Liver (tissue), 9 donors: ENCODE data around the gene UVSSA. TPM values are rescaled to one million over a fixed set of nuclear protein-coding genes. Genes with fewer than 3 reads are reported as not detected.
A peak's percentile ranks its signal among the peaks of the same experiment; 100 is the strongest.

Experiments
- DNase-seq: peaks from one replicate; pipeline ENCODE4 v3.0.0-alpha.2; 2017; ENCODE audit warnings: low spot score
- H3K27ac ChIP-seq, 2 donors: one replicate each; pipeline ENCODE4 v1.7.0; 2013; ENCODE audit warnings: inconsistent platforms in 2 of 2, low read length in 2 of 2, control low read depth in 1 of 2, low read depth in 1 of 2, mild to moderate bottlenecking in 1 of 2
- H3K27me3 ChIP-seq, 4 donors: one replicate each; pipeline versions ENCODE4 v1.6.1 to v1.7.0; 2013; ENCODE audit warnings: low read length in 3 of 4, inconsistent platforms in 1 of 4, mild to moderate bottlenecking in 1 of 4, moderate library complexity in 1 of 4; ENCODE audit not compliant: control insufficient read depth in 4 of 4, insufficient read depth in 4 of 4
- H3K36me3 ChIP-seq, 4 donors: one replicate each; pipeline versions ENCODE4 v1.6.1 to v1.7.0; 2013; ENCODE audit warnings: low read length in 3 of 4, mild to moderate bottlenecking in 3 of 4, low read depth in 1 of 4, moderate library complexity in 1 of 4; ENCODE audit not compliant: control insufficient read depth in 4 of 4, insufficient read depth in 3 of 4
- H3K4me1 ChIP-seq, 4 donors: one replicate each; pipeline versions ENCODE4 v1.6.1 to v1.7.0; 2013; ENCODE audit warnings: low read length in 3 of 4, mild to moderate bottlenecking in 3 of 4, moderate library complexity in 1 of 4; ENCODE audit not compliant: control insufficient read depth in 4 of 4, insufficient read depth in 4 of 4
- H3K4me3 ChIP-seq, 3 donors: one replicate each; pipeline versions ENCODE4 v1.6.1 to v1.7.0; 2013; ENCODE audit warnings: low read length in 3 of 3, control low read depth in 1 of 3, low read depth in 1 of 3, mild to moderate bottlenecking in 1 of 3
- H3K9ac ChIP-seq, 2 donors: one replicate each; pipeline ENCODE4 v1.7.0; 2013; ENCODE audit warnings: low read length in 2 of 2, mild to moderate bottlenecking in 2 of 2, moderate library complexity in 2 of 2, control low read depth in 1 of 2, low read depth in 1 of 2
- H3K9me3 ChIP-seq, 4 donors: one replicate each; pipeline versions ENCODE4 v1.6.1 to v1.7.0; 2013; ENCODE audit warnings: low read length in 3 of 4; ENCODE audit not compliant: control insufficient read depth in 4 of 4
- EGR1 ChIP-seq, 2 donors: IDR thresholded peaks; 2 replicates each; pipeline ENCODE4 v1.6.1; 2016 to 2018; ENCODE audit warnings: antibody characterized with exemption in 2 of 2, low read depth in 2 of 2
- FOXA1 ChIP-seq: IDR thresholded peaks from 2 replicates; pipeline ENCODE4 v1.6.1; 2016; ENCODE audit warnings: antibody characterized with exemption
- FOXA2 ChIP-seq: IDR thresholded peaks from 2 replicates; pipeline ENCODE4 v1.6.1; 2016; ENCODE audit warnings: antibody characterized with exemption
- GABPA ChIP-seq, 2 donors: IDR thresholded peaks in 1 of 2; conservative IDR thresholded peaks in 1 of 2; 2 replicates each; pipeline ENCODE4 v1.6.1; 2016; ENCODE audit warnings: antibody characterized with exemption in 2 of 2, mild to moderate bottlenecking in 1 of 2, moderate library complexity in 1 of 2
- HNF4A ChIP-seq, 2 donors: conservative IDR thresholded peaks; 2 replicates each; pipeline ENCODE4 v1.6.1; 2016; ENCODE audit warnings: antibody characterized with exemption in 2 of 2, mild to moderate bottlenecking in 2 of 2
- HNF4G ChIP-seq: IDR thresholded peaks from 2 replicates; pipeline ENCODE4 v1.6.1; 2016; ENCODE audit warnings: antibody characterized with exemption
- JUND ChIP-seq, 2 donors: IDR thresholded peaks; 2 replicates each; pipeline ENCODE4 v1.6.1; 2016; ENCODE audit warnings: antibody characterized with exemption in 2 of 2
- NR2F2 ChIP-seq: IDR thresholded peaks from 2 replicates; pipeline ENCODE4 v1.6.1; 2016; ENCODE audit warnings: antibody characterized with exemption
- RAD21 ChIP-seq, 2 donors: IDR thresholded peaks; 2 replicates each; pipeline ENCODE4 v1.6.1; 2016; ENCODE audit warnings: antibody characterized with exemption in 2 of 2, mild to moderate bottlenecking in 2 of 2
- RXRA ChIP-seq, 2 donors: IDR thresholded peaks; 2 replicates each; pipeline ENCODE4 v1.6.1; 2017 to 2018; ENCODE audit warnings: antibody characterized with exemption in 2 of 2, mild to moderate bottlenecking in 1 of 2
- SP1 ChIP-seq: IDR thresholded peaks from 2 replicates; pipeline ENCODE4 v1.6.1; 2018; ENCODE audit warnings: antibody characterized with exemption, mild to moderate bottlenecking
- TAF1 ChIP-seq: conservative IDR thresholded peaks from 2 replicates; pipeline ENCODE4 v1.6.1; 2016; ENCODE audit warnings: antibody characterized with exemption, mild to moderate bottlenecking
- YY1 ChIP-seq: IDR thresholded peaks from 2 replicates; pipeline ENCODE4 v1.6.1; 2016; ENCODE audit warnings: antibody characterized with exemption, mild to moderate bottlenecking
- WGBS: extraction: QIAGEN DNeasy Blood & Tissue Kit; methylation state at CpG from one replicate; pipeline ENCODE4 v1.1.7; 2013; 5-methylcytosine and 5-hydroxymethylcytosine counted together
- polyA plus RNA-seq, 2 donors: library from polyadenylated mRNA; stranded (reverse) in 1 of 2; unstranded in 1 of 2; fragments of 200-250 nt in 1 of 2; fragments of >200 nt in 1 of 2; fragmentation: Nextera tagmentation in 1 of 2; extraction: Ambion mirVana in 1 of 2; gene quantifications; one replicate each; pipeline versions ENCODE4 v1.2.1 to v1.2.3, GENCODE V29; 2013 to 2015
- total RNA-seq, 2 donors: library from RNA; depleted of rRNA; stranded (reverse); fragments of >200 nt; gene quantifications; one replicate each; pipeline ENCODE4 v1.2.3, GENCODE V29; 2014
- TF ChIP-seq, protein P1 (sequence below): fragments of 150-350 bp; IDR thresholded peaks from 2 replicates; pipeline ENCODE4 v1.5.1; 2017; ENCODE audit warnings: improper control_type of control experiment, low read depth, low read length; ENCODE audit not compliant: missing input control
- TF ChIP-seq, protein P2 (sequence below): IDR thresholded peaks from 2 replicates; pipeline ENCODE4 v1.6.1; 2016; ENCODE audit warnings: antibody characterized with exemption
- TF ChIP-seq, protein P3 (sequence below): IDR thresholded peaks from 2 replicates; pipeline ENCODE4 v1.6.1; 2016; ENCODE audit warnings: antibody characterized with exemption
- TF ChIP-seq, protein P4 (sequence below): IDR thresholded peaks from 2 replicates; pipeline ENCODE4 v1.6.1; 2016; ENCODE audit warnings: antibody characterized with exemption, mild to moderate bottlenecking
- donor health status: healthy.
- donor health status: healthy.
- donor health status: healthy.
- donor health status: healthy.
- donor health status: healthy.

The UVSSA gene
- total and polyA plus RNA-seq, 4 donors, result 2.2 to 18.3 (median 3.6) TPM

DNA sequence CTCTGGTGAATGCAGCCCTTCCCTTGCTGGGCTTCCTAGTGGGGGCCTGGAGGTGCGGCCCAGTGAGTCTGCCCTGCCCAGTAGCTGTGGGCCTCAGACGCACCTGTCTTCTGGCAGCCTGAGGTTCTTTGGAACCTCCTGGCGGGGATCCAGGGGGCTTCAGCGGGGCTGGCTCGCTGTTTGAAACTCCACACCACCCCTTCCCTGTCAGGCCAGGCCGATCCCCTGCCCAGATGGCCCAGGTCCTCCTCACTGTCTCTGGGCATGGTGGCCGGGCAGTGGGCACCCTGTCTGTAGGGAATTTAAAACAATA, 69.9 kb downstream of the UVSSA start:
- DNase-seq, result peak; percentile 30
- WGBS, result 68% methylated on average over 7 of the region's 7 CpGs
- H3K27ac ChIP-seq, result no peak overlapping the region
- no peaks in the 10 kb centered on the region for H3K4me1 ChIP-seq
- H3K27me3 ChIP-seq, result peaks cover 2 to 14% (median 9%) of the 10 kb centered on the region in 4 donors
- H3K4me3 ChIP-seq, result no peak overlapping the region
- TF ChIP-seq RXRA (IDR thresholded peaks at IDR 0.05) (no peak), HNF4G (no peak), HNF4A (conservative IDR thresholded peaks at IDR 0.05) (no peak), YY1 (no peak), GABPA (IDR thresholded peaks at IDR 0.05 in 1 of 2, conservative IDR thresholded peaks at IDR 0.05 in 1 of 2) (no peak), RAD21 (IDR thresholded peaks at IDR 0.05) (no peak), NR2F2 (no peak), FOXA2 (no peak)
- TF ChIP-seq, protein P1, sequence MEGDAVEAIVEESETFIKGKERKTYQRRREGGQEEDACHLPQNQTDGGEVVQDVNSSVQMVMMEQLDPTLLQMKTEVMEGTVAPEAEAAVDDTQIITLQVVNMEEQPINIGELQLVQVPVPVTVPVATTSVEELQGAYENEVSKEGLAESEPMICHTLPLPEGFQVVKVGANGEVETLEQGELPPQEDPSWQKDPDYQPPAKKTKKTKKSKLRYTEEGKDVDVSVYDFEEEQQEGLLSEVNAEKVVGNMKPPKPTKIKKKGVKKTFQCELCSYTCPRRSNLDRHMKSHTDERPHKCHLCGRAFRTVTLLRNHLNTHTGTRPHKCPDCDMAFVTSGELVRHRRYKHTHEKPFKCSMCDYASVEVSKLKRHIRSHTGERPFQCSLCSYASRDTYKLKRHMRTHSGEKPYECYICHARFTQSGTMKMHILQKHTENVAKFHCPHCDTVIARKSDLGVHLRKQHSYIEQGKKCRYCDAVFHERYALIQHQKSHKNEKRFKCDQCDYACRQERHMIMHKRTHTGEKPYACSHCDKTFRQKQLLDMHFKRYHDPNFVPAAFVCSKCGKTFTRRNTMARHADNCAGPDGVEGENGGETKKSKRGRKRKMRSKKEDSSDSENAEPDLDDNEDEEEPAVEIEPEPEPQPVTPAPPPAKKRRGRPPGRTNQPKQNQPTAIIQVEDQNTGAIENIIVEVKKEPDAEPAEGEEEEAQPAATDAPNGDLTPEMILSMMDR, result no peak
- TF ChIP-seq, protein P2, sequence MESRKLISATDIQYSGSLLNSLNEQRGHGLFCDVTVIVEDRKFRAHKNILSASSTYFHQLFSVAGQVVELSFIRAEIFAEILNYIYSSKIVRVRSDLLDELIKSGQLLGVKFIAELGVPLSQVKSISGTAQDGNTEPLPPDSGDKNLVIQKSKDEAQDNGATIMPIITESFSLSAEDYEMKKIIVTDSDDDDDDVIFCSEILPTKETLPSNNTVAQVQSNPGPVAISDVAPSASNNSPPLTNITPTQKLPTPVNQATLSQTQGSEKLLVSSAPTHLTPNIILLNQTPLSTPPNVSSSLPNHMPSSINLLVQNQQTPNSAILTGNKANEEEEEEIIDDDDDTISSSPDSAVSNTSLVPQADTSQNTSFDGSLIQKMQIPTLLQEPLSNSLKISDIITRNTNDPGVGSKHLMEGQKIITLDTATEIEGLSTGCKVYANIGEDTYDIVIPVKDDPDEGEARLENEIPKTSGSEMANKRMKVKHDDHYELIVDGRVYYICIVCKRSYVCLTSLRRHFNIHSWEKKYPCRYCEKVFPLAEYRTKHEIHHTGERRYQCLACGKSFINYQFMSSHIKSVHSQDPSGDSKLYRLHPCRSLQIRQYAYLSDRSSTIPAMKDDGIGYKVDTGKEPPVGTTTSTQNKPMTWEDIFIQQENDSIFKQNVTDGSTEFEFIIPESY, result no peak
- TF ChIP-seq, protein P3, sequence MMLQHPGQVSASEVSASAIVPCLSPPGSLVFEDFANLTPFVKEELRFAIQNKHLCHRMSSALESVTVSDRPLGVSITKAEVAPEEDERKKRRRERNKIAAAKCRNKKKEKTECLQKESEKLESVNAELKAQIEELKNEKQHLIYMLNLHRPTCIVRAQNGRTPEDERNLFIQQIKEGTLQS, result no peak
- TF ChIP-seq, protein P4, sequence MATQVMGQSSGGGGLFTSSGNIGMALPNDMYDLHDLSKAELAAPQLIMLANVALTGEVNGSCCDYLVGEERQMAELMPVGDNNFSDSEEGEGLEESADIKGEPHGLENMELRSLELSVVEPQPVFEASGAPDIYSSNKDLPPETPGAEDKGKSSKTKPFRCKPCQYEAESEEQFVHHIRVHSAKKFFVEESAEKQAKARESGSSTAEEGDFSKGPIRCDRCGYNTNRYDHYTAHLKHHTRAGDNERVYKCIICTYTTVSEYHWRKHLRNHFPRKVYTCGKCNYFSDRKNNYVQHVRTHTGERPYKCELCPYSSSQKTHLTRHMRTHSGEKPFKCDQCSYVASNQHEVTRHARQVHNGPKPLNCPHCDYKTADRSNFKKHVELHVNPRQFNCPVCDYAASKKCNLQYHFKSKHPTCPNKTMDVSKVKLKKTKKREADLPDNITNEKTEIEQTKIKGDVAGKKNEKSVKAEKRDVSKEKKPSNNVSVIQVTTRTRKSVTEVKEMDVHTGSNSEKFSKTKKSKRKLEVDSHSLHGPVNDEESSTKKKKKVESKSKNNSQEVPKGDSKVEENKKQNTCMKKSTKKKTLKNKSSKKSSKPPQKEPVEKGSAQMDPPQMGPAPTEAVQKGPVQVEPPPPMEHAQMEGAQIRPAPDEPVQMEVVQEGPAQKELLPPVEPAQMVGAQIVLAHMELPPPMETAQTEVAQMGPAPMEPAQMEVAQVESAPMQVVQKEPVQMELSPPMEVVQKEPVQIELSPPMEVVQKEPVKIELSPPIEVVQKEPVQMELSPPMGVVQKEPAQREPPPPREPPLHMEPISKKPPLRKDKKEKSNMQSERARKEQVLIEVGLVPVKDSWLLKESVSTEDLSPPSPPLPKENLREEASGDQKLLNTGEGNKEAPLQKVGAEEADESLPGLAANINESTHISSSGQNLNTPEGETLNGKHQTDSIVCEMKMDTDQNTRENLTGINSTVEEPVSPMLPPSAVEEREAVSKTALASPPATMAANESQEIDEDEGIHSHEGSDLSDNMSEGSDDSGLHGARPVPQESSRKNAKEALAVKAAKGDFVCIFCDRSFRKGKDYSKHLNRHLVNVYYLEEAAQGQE, result no peak
- no peak overlapping the region for H3K9ac ChIP-seq
- no peaks in the 10 kb centered on the region for H3K9me3 ChIP-seq
- no peaks in the 10 kb centered on the region for H3K36me3 ChIP-seq

DNA sequence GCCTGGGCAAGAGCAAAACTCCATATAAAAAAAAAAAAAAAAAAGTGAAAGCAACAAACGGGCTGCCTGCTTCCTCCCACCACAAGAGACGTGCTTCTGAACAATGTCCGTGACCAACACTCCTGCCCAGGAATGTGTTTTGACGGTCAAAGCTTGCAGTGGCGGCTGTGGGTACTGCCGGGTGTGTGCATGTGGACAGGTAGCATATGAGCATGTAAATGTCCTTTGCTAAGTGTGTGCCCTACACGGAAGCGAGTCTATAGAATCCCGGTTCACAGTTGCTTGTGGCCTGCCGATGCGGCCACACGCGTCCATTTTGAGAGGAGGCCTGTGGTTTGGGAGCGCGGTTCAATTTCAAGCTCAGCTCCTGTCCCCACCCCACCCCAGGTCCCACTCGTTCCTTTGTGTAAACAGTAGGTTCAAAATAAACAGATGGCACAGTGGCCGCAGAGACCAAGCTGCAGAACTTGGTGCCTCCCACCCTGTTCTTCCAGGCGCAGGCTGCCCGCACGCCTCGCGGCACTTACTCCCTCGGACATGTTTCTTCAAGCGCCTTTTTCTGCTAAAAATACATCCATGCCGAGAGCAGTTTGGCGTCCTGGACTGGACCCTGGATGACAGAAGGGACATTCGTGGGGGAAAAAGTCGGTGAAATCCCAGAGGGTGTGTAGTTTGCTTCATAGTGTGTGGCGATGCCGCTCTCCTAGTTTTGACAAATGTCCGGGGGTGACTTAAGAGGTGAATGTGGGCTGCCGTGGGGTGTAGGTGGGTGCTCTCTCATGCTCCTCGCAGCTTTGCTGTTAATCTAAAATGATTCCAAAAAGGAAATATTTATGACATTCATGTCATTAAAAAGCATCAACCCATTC, 70.7 kb downstream of the UVSSA start:
- H3K36me3 ChIP-seq, result no peaks in the 10 kb centered on the region
- H3K4me3 ChIP-seq, result no peak overlapping the region
- no peaks in the 10 kb centered on the region for H3K4me1 ChIP-seq
- 77% methylated on average over 33 of the region's 33 CpGs for WGBS
- no peak overlapping the region for H3K9ac ChIP-seq
- no peak for DNase-seq
- no peak overlapping the region for H3K27ac ChIP-seq
- no peaks in the 10 kb centered on the region for H3K9me3 ChIP-seq
- H3K27me3 ChIP-seq, result peaks cover under 1 to 9% (median 8%) of the 10 kb centered on the region in 4 donors
- TF ChIP-seq FOXA1 (no peak), SP1 (no peak), EGR1 (IDR thresholded peaks at IDR 0.05; ENCODE audit: low read depth in 2 of 2) (no peak), RXRA (IDR thresholded peaks at IDR 0.05) (no peak), YY1 (no peak), HNF4G (no peak), TAF1 (no peak), HNF4A (conservative IDR thresholded peaks at IDR 0.05) (no peak), JUND (IDR thresholded peaks at IDR 0.05) (no peak)
- TF ChIP-seq, protein P4, result no peak
- TF ChIP-seq, protein P3, result no peak
